ENCODE measurements around the gene PIP4K2A.

PIP4K2A gene

GRCh38 chr10:22634606-22635459, 79.5 kb downstream of the PIP4K2A start:
- no peak overlapping the region for H3K27ac ChIP-seq
- TF ChIP-seq CTCF (conservative IDR thresholded peaks at IDR 0.05) (no peak), ZFX (IDR thresholded peaks at IDR 0.05) (no peak)

GRCh38 chr10:22634093-22634492, 80.3 kb downstream of the PIP4K2A start:
- TF ChIP-seq CTCF (conservative IDR thresholded peaks at IDR 0.05) (no peak), ZFX (IDR thresholded peaks at IDR 0.05) (no peak)
- peak overlapping the region; percentile 66 for H3K27ac ChIP-seq

GRCh38 chr10:22633528-22633927, 80.8 kb downstream of the PIP4K2A start:
- H3K27ac ChIP-seq: peak overlapping the region; percentile 66
- TF ChIP-seq ZFX (IDR thresholded peaks at IDR 0.05): no peak
- no peak for TF ChIP-seq CTCF (conservative IDR thresholded peaks at IDR 0.05)

- H3K27ac ChIP-seq: peak overlapping the region; percentile 66
- TF ChIP-seq CTCF (conservative IDR thresholded peaks at IDR 0.05) (no peak), ZFX (IDR thresholded peaks at IDR 0.05) (no peak)
Measured at GRCh38 chr10:22633106-22633505, 81.3 kb downstream of the PIP4K2A start.

- TF ChIP-seq ZFX (IDR thresholded peaks at IDR 0.05) (no peak), CTCF (conservative IDR thresholded peaks at IDR 0.05) (no peak)
- H3K27ac ChIP-seq: no peak overlapping the region
Measured at GRCh38 chr10:22631646-22632278, 82.6 kb downstream of the PIP4K2A start.

- TF ChIP-seq ZFX (IDR thresholded peaks at IDR 0.05): no peak
- no peak for TF ChIP-seq CTCF (conservative IDR thresholded peaks at IDR 0.05)
- H3K27ac ChIP-seq: no peak overlapping the region
Measured at GRCh38 chr10:22631185-22631584, 83.2 kb downstream of the PIP4K2A start.
